GM18951 (cell line): ENCODE results near the gene SLC26A1.

Experiments
- POLR2A ChIP-seq: IDR thresholded peaks from 4 replicates; pipeline ENCODE4 v1.6.1; 2011; ENCODE audit warnings: mild to moderate bottlenecking; ENCODE audit not compliant: insufficient read length, insufficient read depth; ENCODE audit errors: extremely low read depth
- in situ Hi-C: fragments of 300-500 bp; cut with MboI; formaldehyde crosslinking; loops from one replicate; pipeline ENCODE4 v1.12.0; 2022; ENCODE audit warnings: low sequenced_read_pairs, mixed read lengths, inconsistent platforms; ENCODE audit not compliant: unreplicated experiment

Gene SLC26A1

GRCh38 chr4:995311-996026, 2.3 kb upstream of the SLC26A1 start:
- in situ Hi-C loops = no loop called here
- no peak for TF ChIP-seq POLR2A

DNA sequence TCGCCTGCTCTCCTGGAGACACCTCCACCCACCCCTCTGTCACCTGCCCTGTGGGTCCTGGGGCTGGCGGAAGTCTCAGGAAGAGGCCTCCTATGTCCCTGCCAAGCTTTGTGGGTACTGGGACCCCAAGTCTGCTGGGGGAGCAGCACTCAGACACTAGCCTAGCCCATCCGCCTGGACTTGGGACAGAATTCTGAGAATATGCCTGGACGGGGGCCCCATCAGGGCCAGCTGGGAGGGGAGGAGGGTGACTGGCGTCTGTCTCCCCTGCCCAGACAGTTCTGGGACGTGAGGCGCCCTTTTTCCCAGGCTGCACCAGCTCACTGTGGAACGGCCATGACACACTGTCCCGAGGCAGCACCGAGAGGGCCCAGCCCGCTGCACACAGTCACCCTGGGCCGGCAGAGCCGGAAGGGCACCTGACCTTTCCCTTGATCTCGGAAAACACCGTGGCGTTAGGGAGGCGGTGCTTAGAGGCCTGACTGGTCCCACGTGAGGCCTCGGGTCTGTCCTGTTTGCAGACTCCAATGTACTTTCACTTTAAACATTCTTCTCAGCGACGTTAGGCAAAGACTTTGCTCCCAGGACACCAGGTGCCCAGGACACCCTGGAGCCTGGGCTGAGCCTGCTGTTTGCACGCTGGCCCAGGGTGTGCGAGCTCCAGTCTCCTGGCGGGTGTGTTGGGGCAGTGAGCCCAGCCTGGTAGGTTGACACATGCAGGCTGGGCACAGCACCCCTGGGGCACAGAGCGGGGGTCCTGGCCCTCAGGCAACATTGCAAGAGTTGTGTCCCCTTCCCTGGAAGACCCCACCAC, 700 bp downstream of the SLC26A1 start:
- TF ChIP-seq POLR2A = no peak
- in situ Hi-C loops = no loop called here

DNA sequence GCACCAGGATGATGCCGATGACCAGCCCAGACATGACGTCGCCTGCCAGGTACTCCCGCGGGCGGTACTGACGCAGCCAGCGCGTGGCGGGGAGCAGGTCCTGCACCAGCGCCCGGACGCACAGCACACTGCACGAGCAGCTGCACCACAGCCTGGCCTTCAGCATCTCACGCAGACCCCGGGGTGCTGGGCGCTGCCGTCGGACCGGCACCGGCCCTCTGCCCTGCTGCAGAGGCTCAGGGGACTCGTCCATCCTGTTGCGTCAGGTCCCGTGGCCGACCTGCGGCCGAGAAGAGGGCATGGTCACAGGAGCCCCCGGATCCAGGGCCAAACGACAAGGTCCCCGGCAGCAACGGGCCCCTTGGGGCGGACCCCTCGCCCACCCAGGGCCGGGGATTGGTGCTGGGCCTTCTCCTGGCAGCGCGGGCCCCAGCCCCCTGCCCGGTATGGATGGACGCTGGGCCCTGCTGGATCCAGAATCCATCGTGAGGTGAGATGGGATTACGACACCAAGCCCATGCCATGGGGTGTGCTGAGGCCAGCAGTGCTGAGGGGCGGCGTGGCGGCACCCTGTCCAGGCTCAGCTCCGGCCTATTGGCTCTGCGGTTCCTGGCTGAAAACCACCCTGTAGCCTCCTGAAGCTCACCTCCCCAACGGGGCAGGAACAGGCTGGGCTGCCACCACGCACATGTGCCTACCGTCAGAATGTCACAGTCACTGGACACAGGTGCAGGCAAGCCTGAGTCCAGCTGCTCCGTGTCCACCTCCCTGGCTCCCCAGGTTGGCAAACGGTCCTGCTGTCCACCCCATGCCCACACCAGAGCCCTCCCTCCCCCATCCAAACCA, 1.5 kb downstream of the SLC26A1 start:
- in situ Hi-C loops = no loop called here
- TF ChIP-seq POLR2A = no peak

- in situ Hi-C loops = no loop called here
- no peak for TF ChIP-seq POLR2A
These were observed 2.3 kb downstream of the SLC26A1 start for GRCh38 chr4:990746-991367.

DNA sequence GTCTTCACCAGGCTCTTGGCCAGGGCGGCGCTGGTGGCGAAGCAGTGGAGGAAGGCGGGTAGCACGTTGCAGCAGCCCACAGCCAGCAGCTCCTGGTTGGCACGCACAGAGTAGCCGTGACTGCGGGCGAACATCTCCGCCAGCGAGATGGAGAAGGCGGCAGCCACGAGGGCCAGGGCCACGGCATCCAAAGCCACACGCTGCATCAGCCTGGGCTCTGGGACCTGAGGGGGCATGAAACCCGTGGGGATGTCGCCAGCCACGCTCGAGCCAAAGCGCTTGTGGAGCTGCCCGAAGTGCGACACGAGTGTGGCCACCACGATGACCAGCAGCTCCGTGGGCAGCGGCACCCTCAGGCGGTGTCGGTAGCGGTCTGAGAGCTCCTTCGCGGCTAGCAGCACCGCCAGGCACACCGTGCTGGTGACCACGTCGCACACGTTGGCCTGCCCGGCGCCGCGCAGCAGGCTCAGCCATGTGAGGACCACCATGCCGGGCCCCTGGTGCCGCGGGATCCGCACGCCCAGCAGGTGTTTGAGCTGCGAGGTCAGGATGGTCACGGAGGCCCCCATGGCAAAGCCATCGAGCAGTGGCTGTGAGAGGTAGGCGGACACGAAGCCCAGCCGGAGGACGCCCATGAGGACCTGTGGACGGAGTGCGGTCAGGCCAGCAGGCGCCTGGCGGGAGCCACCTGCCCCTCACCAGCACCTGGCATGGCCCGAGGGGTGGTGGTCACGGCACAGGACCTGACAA, 3.3 kb downstream of the SLC26A1 start:
- in situ Hi-C loops = no loop called here
- TF ChIP-seq POLR2A = no peak

GRCh38 chr4:988726-989721, 4.2 kb downstream of the SLC26A1 start:
- in situ Hi-C loops = no loop called here

GRCh38 chr4:987624-988513, 5.3 kb downstream of the SLC26A1 start:
- in situ Hi-C loops = no loop called here
- no peak for TF ChIP-seq POLR2A

More at GRCh38 chr4:988726-989721, 4.2 kb downstream of the SLC26A1 start:
- TF ChIP-seq POLR2A = no peak

GRCh38 chr4:986879-987623, 6.2 kb downstream of the SLC26A1 start, which contains the start of gene IDUA:
Gene IDUA, plus strand, starts transcription at chr4:987044. Its CDS starts 41 bp downstream, at chr4:987085.
- peak; percentile 47 for TF ChIP-seq POLR2A
- in situ Hi-C loops = no loop called here

DNA sequence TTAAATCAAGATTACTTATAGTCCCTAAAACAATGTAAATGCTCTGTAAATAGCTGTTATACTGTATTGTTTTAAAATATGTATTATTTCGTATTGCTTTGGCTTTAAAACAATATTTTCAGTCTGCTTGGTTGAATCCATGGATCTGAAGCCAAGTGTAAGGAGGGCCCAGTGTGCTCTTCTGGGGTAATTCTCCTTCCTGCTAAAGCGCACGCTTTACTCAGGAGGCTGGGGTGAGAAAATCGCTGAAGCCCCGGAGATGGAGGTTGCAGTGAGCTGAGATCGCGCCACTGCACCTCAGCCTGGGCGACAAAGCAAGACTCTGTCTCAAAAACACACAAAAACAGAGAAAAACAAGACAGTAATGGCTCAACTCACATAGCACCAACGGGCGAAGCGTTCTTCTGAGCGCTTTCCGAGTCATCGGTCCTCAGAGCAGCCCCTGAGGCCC, 6.8 kb downstream of the SLC26A1 start:
- in situ Hi-C loops = no loop called here
- no peak for TF ChIP-seq POLR2A
